GM23338 (cell line): ENCODE data around the gene EXOC6B. TPM values are rescaled to one million over a fixed set of nuclear protein-coding genes. Genes with fewer than 3 reads are reported as not detected.

Experiments used
- ATAC-seq: fragments of 200-7000 bp; cut with Tn5 transposase; 3 replicates; pipeline ENCODE4 v1.9.1; 2020
- DNase-seq: peaks from one replicate; pipeline ENCODE4 v3.0.0-alpha.2; 2015; ENCODE audit warnings: low spot score
- H2AFZ ChIP-seq: fragments of 200-600 bp; sonication (generic); 2 replicates; pipeline ENCODE4 v1.8.0; 2016; ENCODE audit warnings: antibody characterized with exemption, mild to moderate bottlenecking, moderate library complexity
- H3F3A ChIP-seq: fragments of 200-600 bp; sonication (generic); replicated peaks from 2 replicates; pipeline ENCODE4 v1.8.0; 2017; ENCODE audit warnings: antibody characterized with exemption, mixed run types, low read depth
- H3K27ac ChIP-seq: fragments of 200-600 bp; sonication (generic); 2 replicates; pipeline ENCODE4 v1.6.1; 2016; ENCODE audit warnings: low read depth
- H3K27me3 ChIP-seq: fragments of 200-600 bp; sonication (generic); 2 replicates; pipeline ENCODE4 v1.8.0; 2016; ENCODE audit warnings: mild to moderate bottlenecking, mixed run types, moderate library complexity; ENCODE audit not compliant: insufficient read depth
- H3K36me3 ChIP-seq: fragments of 200-600 bp; sonication (generic); 2 replicates; pipeline ENCODE4 v1.8.0; 2016; ENCODE audit warnings: mild to moderate bottlenecking; ENCODE audit not compliant: insufficient read depth
- H3K4me1 ChIP-seq: fragments of 200-600 bp; sonication (generic); 2 replicates; pipeline ENCODE4 v1.8.0; 2016; ENCODE audit warnings: mild to moderate bottlenecking, moderate library complexity; ENCODE audit not compliant: insufficient read depth
- H3K4me2 ChIP-seq: fragments of 200-600 bp; sonication (generic); 2 replicates; pipeline ENCODE4 v1.7.1; 2017; ENCODE audit warnings: mixed run types
- H3K4me3 ChIP-seq: fragments of 200-600 bp; sonication (generic); 2 replicates; pipeline ENCODE4 v1.6.1; 2016; ENCODE audit warnings: mixed run types
- H3K79me2 ChIP-seq: fragments of 200-600 bp; sonication (generic); replicated peaks from 2 replicates; pipeline ENCODE4 v1.8.0; 2017; ENCODE audit warnings: mild to moderate bottlenecking; ENCODE audit not compliant: insufficient read depth
- H3K9me2 ChIP-seq: fragments of 200-600 bp; sonication (generic); 2 replicates; pipeline ENCODE4 v1.8.0; 2017; ENCODE audit not compliant: insufficient read depth
- H4K20me1 ChIP-seq: fragments of 200-600 bp; sonication (generic); replicated peaks from 2 replicates; pipeline ENCODE4 v1.8.0; 2017; ENCODE audit warnings: mild to moderate bottlenecking; ENCODE audit not compliant: insufficient read depth
- H3K27ac Mint-ChIP-seq: 2 replicates; pipeline ENCODE4 v1.8.0; 2020; ENCODE audit warnings: inconsistent platforms, mild to moderate bottlenecking, moderate library complexity, mixed read lengths
- H3K27me3 Mint-ChIP-seq: 3 replicates; pipeline ENCODE4 v1.8.0; 2022; ENCODE audit warnings: low read depth, mild to moderate bottlenecking, moderate library complexity, mixed read lengths, inconsistent platforms; ENCODE audit not compliant: insufficient read depth, poor library complexity
- H3K36me3 Mint-ChIP-seq: 3 replicates; pipeline ENCODE4 v1.8.0; 2021; ENCODE audit warnings: low read depth, mild to moderate bottlenecking, inconsistent platforms, moderate library complexity, mixed read lengths
- H3K4me1 Mint-ChIP-seq: 3 replicates; pipeline ENCODE4 v1.8.0; 2020; ENCODE audit warnings: mild to moderate bottlenecking, inconsistent platforms, mixed read lengths
- H3K4me3 Mint-ChIP-seq: 3 replicates; pipeline ENCODE4 v1.8.0; 2021; ENCODE audit warnings: moderate library complexity, mild to moderate bottlenecking, inconsistent platforms, mixed read lengths
- H3K9me3 Mint-ChIP-seq: 3 replicates; pipeline ENCODE4 v1.8.0; 2020; ENCODE audit warnings: moderate library complexity, mild to moderate bottlenecking, inconsistent platforms, mixed read lengths
- CREB1 ChIP-seq: fragments of 250-450 bp; sonication (Bioruptor Pico); IDR thresholded peaks from 2 replicates; pipeline ENCODE4 v1.5.0; 2020; ENCODE audit warnings: low read depth, mild to moderate bottlenecking, moderate library complexity
- CTCF ChIP-seq, 2 experiments: fragments of 200-600 bp in 1 of 2; sonication (generic) in 1 of 2; conservative IDR thresholded peaks; 2 replicates each; pipeline versions ENCODE4 v1.5.1 to v1.6.1; 2016 to 2017; ENCODE audit warnings: antibody characterized with exemption in 2 of 2, low read depth in 2 of 2, mild to moderate bottlenecking in 2 of 2, moderate library complexity in 1 of 2
- ETS1 ChIP-seq: IDR thresholded peaks from 2 replicates; pipeline ENCODE4 v1.6.1; 2016; ENCODE audit warnings: antibody characterized with exemption
- EZH2phosphoT487 ChIP-seq: fragments of 200-600 bp; sonication (generic); IDR thresholded peaks from one replicate; pipeline ENCODE4 v1.8.1; 2018; ENCODE audit warnings: antibody characterized with exemption; ENCODE audit not compliant: unreplicated experiment
- NANOG ChIP-seq: IDR thresholded peaks from 2 replicates; pipeline ENCODE4 v1.6.1; 2016; ENCODE audit warnings: antibody characterized with exemption, borderline replicate concordance
- POLR2AphosphoS5 ChIP-seq: IDR thresholded peaks from 2 replicates; pipeline ENCODE4 v1.6.1; 2016; ENCODE audit warnings: antibody characterized with exemption, low read depth
- REST ChIP-seq: IDR thresholded peaks from one replicate; pipeline ENCODE4 v1.6.1; 2018; ENCODE audit warnings: antibody characterized with exemption; ENCODE audit not compliant: unreplicated experiment
- STAT1 ChIP-seq: IDR thresholded peaks from one replicate; pipeline ENCODE4 v1.6.1; 2016; ENCODE audit warnings: antibody characterized with exemption; ENCODE audit not compliant: unreplicated experiment
- ZNF331 ChIP-seq: fragments of 250-450 bp; sonication (Bioruptor Pico); IDR thresholded peaks from 2 replicates; pipeline ENCODE4 v1.5.0; 2020; ENCODE audit warnings: low read depth, mild to moderate bottlenecking, moderate library complexity
- ZNF462 ChIP-seq: fragments of 250-450 bp; sonication (Bioruptor Pico); IDR thresholded peaks from 2 replicates; pipeline ENCODE4 v1.5.0; 2020; ENCODE audit warnings: mild to moderate bottlenecking, moderate library complexity
- polyA plus RNA-seq: library from polyadenylated mRNA; unstranded; fragments of >200 nt; fragmentation: Nextera tagmentation; extraction: Ambion mirVana; gene quantifications from 2 replicates; pipeline ENCODE4 v1.2.1, GENCODE V29; 2016
- total RNA-seq: library from RNA; depleted of rRNA; stranded (reverse); fragments of >200 nt; shearing (Covaris generic); gene quantifications from 2 replicates; pipeline ENCODE4 v1.2.3, GENCODE V29; 2014

The EXOC6B gene
- total and polyA plus RNA-seq, 2 experiments from 2014 or later, result 7.2 to 45.9 TPM

- Mint-ChIP-seq H3K9me3 (no peaks in the 10 kb centered on the region), H3K4me3 (no peak overlapping the region), H3K36me3 (no peaks in the 10 kb centered on the region), H3K27me3 (no peaks in the 10 kb centered on the region), H3K27ac (no peak overlapping the region), H3K4me1 (peaks cover 4% of the 10 kb centered on the region)
- H3F3A ChIP-seq, result no peaks in the 10 kb centered on the region
- ATAC-seq (no peak), DNase-seq (no peak)
- peaks cover 10% of the 10 kb centered on the region; the same call in 1 of the 2 replicates for H3K4me1 ChIP-seq
- no peak overlapping the region for H3K4me2 ChIP-seq
- H3K36me3 ChIP-seq, result no peaks in the 10 kb centered on the region
- no peaks in the 10 kb centered on the region for H3K9me2 ChIP-seq
- no peak overlapping the region for H3K27ac ChIP-seq
- no peak overlapping the region for H3K4me3 ChIP-seq
- H2AFZ ChIP-seq, result no peak overlapping the region
- TF ChIP-seq NANOG (no peak), ZNF331 (CRISPR knock-in tag) (no peak), ETS1 (no peak), REST (no peak), CTCF (conservative IDR thresholded peaks at IDR 0.05; ENCODE audit: low read depth in 2 of 2) (no peak), CREB1 (no peak), ZNF462 (CRISPR knock-in tag) (no peak), EZH2phosphoT487 (no peak), STAT1 (no peak), POLR2AphosphoS5 (no peak)
- H3K27me3 ChIP-seq, result no peaks in the 10 kb centered on the region
- no peaks in the 10 kb centered on the region for H3K79me2 ChIP-seq
- 0 out of 2 replicates have a peak, but pooled peaks cover 3% of the 10 kb centered on the region for H4K20me1 ChIP-seq
These were observed 620.3 kb downstream of the EXOC6B start for GRCh38 chr2:72205504-72205881.
